GM19023 (cell line): ENCODE data around the gene AGAP1.

Source experiments
- ATAC-seq: cut with Tn5 transposase; IDR thresholded peaks from one replicate; pipeline ENCODE4 v1.9.1; 2021; ENCODE audit warnings: mild to moderate bottlenecking, moderate library complexity; ENCODE audit not compliant: unreplicated experiment

The AGAP1 gene

GRCh38 chr2:235703711-235704295 lies 210.0 kb downstream of the AGAP1 start:
- ATAC-seq: no peak

GRCh38 chr2:235705296-235705695 lies 211.5 kb downstream of the AGAP1 start:
- ATAC-seq: no peak

- no peak for ATAC-seq
Observed at GRCh38 chr2:235706506-235706905, 212.7 kb downstream of the AGAP1 start.

- ATAC-seq: no peak
Observed at GRCh38 chr2:235707411-235708096, 213.7 kb downstream of the AGAP1 start.

- ATAC-seq: no peak
Observed at GRCh38 chr2:235709124-235709813, 215.4 kb downstream of the AGAP1 start.

GRCh38 chr2:235709969-235710879 lies 216.4 kb downstream of the AGAP1 start:
- no peak for ATAC-seq

GRCh38 chr2:235710933-235711332 lies 217.1 kb downstream of the AGAP1 start:
- ATAC-seq: no peak

- no peak for ATAC-seq
Observed at GRCh38 chr2:235711527-235711926, 217.7 kb downstream of the AGAP1 start.

- ATAC-seq: no peak
Observed at GRCh38 chr2:235712176-235712575, 218.3 kb downstream of the AGAP1 start.

- ATAC-seq: no peak
Observed at GRCh38 chr2:235713189-235713588, 219.3 kb downstream of the AGAP1 start.

- no peak for ATAC-seq
Observed at GRCh38 chr2:235715601-235716000, 221.8 kb downstream of the AGAP1 start.

- no peak for ATAC-seq
Observed at GRCh38 chr2:235716875-235717496, 223.1 kb downstream of the AGAP1 start.

GRCh38 chr2:235719146-235719942 lies 225.5 kb downstream of the AGAP1 start:
- ATAC-seq: no peak

- ATAC-seq: no peak
Observed at GRCh38 chr2:235721625-235722024, 227.8 kb downstream of the AGAP1 start.

GRCh38 chr2:235722869-235723268 lies 229.0 kb downstream of the AGAP1 start:
- ATAC-seq: no peak

- ATAC-seq: no peak
Observed at GRCh38 chr2:235723371-235723770, 229.5 kb downstream of the AGAP1 start.

- ATAC-seq: no peak
Observed at GRCh38 chr2:235723811-235724465, 230.1 kb downstream of the AGAP1 start.

GRCh38 chr2:235725016-235725489 lies 231.2 kb downstream of the AGAP1 start:
- ATAC-seq: no peak

GRCh38 chr2:235725841-235726240 lies 232.0 kb downstream of the AGAP1 start:
- no peak for ATAC-seq
